ENCODE measurements around the gene EML6. TPM values are rescaled to one million over a fixed set of nuclear protein-coding genes. Genes with fewer than 3 reads are reported as not detected.
A peak's percentile ranks its signal among the peaks of the same experiment; 100 is the strongest.

EML6 gene
- total and polyA plus RNA-seq, 2 donors (not counting 1 experiment from before 2014, with no cell fraction given), result 0.34 to 1.3 TPM

- no peak overlapping the region for H2AFZ ChIP-seq (ENCODE audit: low read length)
- no peaks in the 10 kb centered on the region for H3K79me2 ChIP-seq (ENCODE audit: control insufficient read depth, insufficient read depth, low read length)
- no peak overlapping the region for H3K27ac ChIP-seq (ENCODE audit: insufficient read depth, low read length)
- H3K36me3 ChIP-seq (ENCODE audit: control insufficient read depth, insufficient read depth, low read length), result no peaks in the 10 kb centered on the region
- H3K9me3 ChIP-seq (ENCODE audit: control insufficient read depth, insufficient read depth, low read depth, low read length), result no peaks in the 10 kb centered on the region
- no peaks in the 10 kb centered on the region for H3K27me3 ChIP-seq (ENCODE audit: control insufficient read depth, insufficient read depth, low read length)
- no peak overlapping the region for H3K4me2 ChIP-seq (ENCODE audit: extremely low read depth, insufficient read depth, low read length)
- no peak overlapping the region for H3K9ac ChIP-seq (ENCODE audit: insufficient read depth, low read length)
- no peak for DNase-seq (ENCODE audit: low read depth in 2 of 2)
- no peak for TF ChIP-seq CTCF (conservative IDR thresholded peaks at IDR 0.05 in 1 of 2, IDR thresholded peaks at IDR 0.05 in 1 of 2; ENCODE audit: low read depth in 1 of 2, low read length in 2 of 2)
- no peak for TF ChIP-seq EZH2 (IDR thresholded peaks at IDR 0.05; ENCODE audit: low read length, missing control alignments)
- no peaks in the 10 kb centered on the region for H4K20me1 ChIP-seq (ENCODE audit: control insufficient read depth, extremely low read depth, insufficient read depth, low read length)
- H3K4me3 ChIP-seq (replicated peaks in 1 of 4; ENCODE audit: control extremely low read depth in 1 of 4, insufficient read depth in 1 of 4, low read depth in 3 of 4, low read length in 4 of 4), result no peak overlapping the region
- H3K4me1 ChIP-seq (ENCODE audit: control insufficient read depth, extremely low read depth, insufficient read depth, low read length), result no peaks in the 10 kb centered on the region
Observed at GRCh38 chr2:54752439-54752838, 29.0 kb downstream of the EML6 start.

- no peak for DNase-seq (ENCODE audit: low read depth in 2 of 2)
- Histone ChIP-seq H3K4me3 (replicated peaks in 1 of 4; ENCODE audit: control extremely low read depth in 1 of 4, insufficient read depth in 1 of 4, low read depth in 3 of 4, low read length in 4 of 4) (no peak overlapping the region), H3K4me2 (ENCODE audit: extremely low read depth, insufficient read depth, low read length) (no peak overlapping the region), H3K27ac (ENCODE audit: insufficient read depth, low read length) (no peak overlapping the region), H3K27me3 (ENCODE audit: control insufficient read depth, insufficient read depth, low read length) (no peaks in the 10 kb centered on the region), H3K79me2 (ENCODE audit: control insufficient read depth, insufficient read depth, low read length) (no peaks in the 10 kb centered on the region), H3K36me3 (ENCODE audit: control insufficient read depth, insufficient read depth, low read length) (no peaks in the 10 kb centered on the region), H3K4me1 (ENCODE audit: control insufficient read depth, extremely low read depth, insufficient read depth, low read length) (no peaks in the 10 kb centered on the region), H3K9ac (ENCODE audit: insufficient read depth, low read length) (no peak overlapping the region), H3K9me3 (ENCODE audit: control insufficient read depth, insufficient read depth, low read depth, low read length) (no peaks in the 10 kb centered on the region), H4K20me1 (ENCODE audit: control insufficient read depth, extremely low read depth, insufficient read depth, low read length) (no peaks in the 10 kb centered on the region), H2AFZ (ENCODE audit: low read length) (no peak overlapping the region)
- TF ChIP-seq EZH2 (IDR thresholded peaks at IDR 0.05; ENCODE audit: low read length, missing control alignments) (no peak), CTCF (conservative IDR thresholded peaks at IDR 0.05 in 1 of 2, IDR thresholded peaks at IDR 0.05 in 1 of 2; ENCODE audit: low read depth in 1 of 2, low read length in 2 of 2) (no peak)
Observed at GRCh38 chr2:54755641-54756326, 32.3 kb downstream of the EML6 start.

GRCh38 chr2:54757500-54757899 lies 34.0 kb downstream of the EML6 start:
- H3K36me3 ChIP-seq (ENCODE audit: control insufficient read depth, insufficient read depth, low read length), result no peaks in the 10 kb centered on the region
- TF ChIP-seq EZH2 (IDR thresholded peaks at IDR 0.05; ENCODE audit: low read length, missing control alignments) (no peak), CTCF (conservative IDR thresholded peaks at IDR 0.05 in 1 of 2, IDR thresholded peaks at IDR 0.05 in 1 of 2; ENCODE audit: low read depth in 1 of 2, low read length in 2 of 2) (no peak)
- no peaks in the 10 kb centered on the region for H3K79me2 ChIP-seq (ENCODE audit: control insufficient read depth, insufficient read depth, low read length)
- H3K9me3 ChIP-seq (ENCODE audit: control insufficient read depth, insufficient read depth, low read depth, low read length), result no peaks in the 10 kb centered on the region
- no peak overlapping the region for H3K9ac ChIP-seq (ENCODE audit: insufficient read depth, low read length)
- H3K4me2 ChIP-seq (ENCODE audit: extremely low read depth, insufficient read depth, low read length), result no peak overlapping the region
- peak in 1 of 2 donors; percentile 50 for DNase-seq (ENCODE audit: low read depth in 2 of 2)
- H2AFZ ChIP-seq (ENCODE audit: low read length), result peak overlapping the region; percentile 30
- no peaks in the 10 kb centered on the region for H3K4me1 ChIP-seq (ENCODE audit: control insufficient read depth, extremely low read depth, insufficient read depth, low read length)
- H4K20me1 ChIP-seq (ENCODE audit: control insufficient read depth, extremely low read depth, insufficient read depth, low read length), result no peaks in the 10 kb centered on the region
- no peak overlapping the region for H3K27ac ChIP-seq (ENCODE audit: insufficient read depth, low read length)
- no peaks in the 10 kb centered on the region for H3K27me3 ChIP-seq (ENCODE audit: control insufficient read depth, insufficient read depth, low read length)
- H3K4me3 ChIP-seq (replicated peaks in 1 of 4; ENCODE audit: control extremely low read depth in 1 of 4, insufficient read depth in 1 of 4, low read depth in 3 of 4, low read length in 4 of 4), result no peak overlapping the region

Measured in fibroblast of lung (primary cell).